GM18507 (cell line): ENCODE measurements around the gene WNT2B.

Experiments used
- DNase-seq: peaks from one replicate; pipeline ENCODE4 v3.0.0; 2011; ENCODE audit warnings: low read depth; ENCODE audit not compliant: insufficient read length; ENCODE audit errors: extremely low spot score
- FAIRE-seq: peaks from 2 replicates; lab custom pipeline; 2011; peaks lifted over from hg19 to GRCh38; lab: Jason Lieb, UNC

WNT2B gene

GRCh38 chr1:112522621-112523020 is 13.9 kb downstream of the WNT2B start:
- DNase-seq (no peak), FAIRE-seq (no peak)

GRCh38 chr1:112524251-112524650 is 15.5 kb downstream of the WNT2B start:
- FAIRE-seq (no peak), DNase-seq (no peak)

DNA sequence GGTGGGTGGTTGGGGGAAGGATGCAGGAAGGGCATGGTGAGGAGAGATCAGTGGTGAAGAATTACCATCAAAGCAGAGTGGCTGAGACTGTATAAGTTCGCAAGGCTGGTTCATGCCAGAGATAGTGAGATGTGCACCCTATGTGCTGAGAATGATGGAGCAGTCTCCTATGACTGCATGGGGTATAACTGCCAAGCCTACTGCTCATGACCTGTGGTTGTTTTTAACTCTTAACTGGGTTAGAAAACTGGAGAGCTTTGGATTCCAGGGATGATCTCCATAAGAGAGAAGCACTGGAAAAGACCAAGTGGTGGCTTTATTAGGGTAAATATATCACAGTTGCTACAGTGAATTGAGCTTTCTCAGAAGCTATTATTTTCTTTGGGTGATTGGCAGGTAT is 16.2 kb downstream of the WNT2B start:
- FAIRE-seq (no peak), DNase-seq (no peak)

GRCh38 chr1:112527266-112528010 is 18.7 kb downstream of the WNT2B start:
- FAIRE-seq: no peak
- no peak for DNase-seq

- no peak for DNase-seq
- FAIRE-seq: no peak
Measured at GRCh38 chr1:112528076-112528475, 19.3 kb downstream of the WNT2B start.

- DNase-seq (no peak), FAIRE-seq (no peak)
Measured at GRCh38 chr1:112529301-112529700, 20.5 kb downstream of the WNT2B start.

GRCh38 chr1:112530832-112531231 is 22.1 kb downstream of the WNT2B start:
- FAIRE-seq (no peak), DNase-seq (no peak)

DNA sequence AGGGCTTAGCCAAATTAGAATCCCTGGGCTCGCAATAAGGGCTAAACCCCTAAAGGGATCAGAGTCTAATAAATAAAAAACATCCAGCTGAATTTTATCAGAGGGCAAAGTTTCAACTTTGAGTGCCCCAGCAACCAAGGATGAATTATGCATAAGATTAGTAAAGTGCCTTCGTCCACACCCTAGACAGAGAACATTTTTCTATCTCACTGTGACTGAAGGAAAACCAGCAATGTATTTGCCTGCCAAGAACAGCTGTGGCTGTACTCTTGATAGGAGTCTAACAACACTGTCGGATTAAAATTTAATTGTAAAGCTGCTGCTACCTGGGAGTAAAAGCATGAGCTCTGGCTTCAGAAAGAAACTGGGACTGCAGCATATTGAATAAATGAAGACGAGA is 23.3 kb downstream of the WNT2B start:
- DNase-seq (no peak), FAIRE-seq (no peak)

- DNase-seq (no peak), FAIRE-seq (no peak)
Measured at GRCh38 chr1:112533029-112533428, 24.3 kb downstream of the WNT2B start.

- DNase-seq (no peak), FAIRE-seq (no peak)
Measured at GRCh38 chr1:112536561-112536960, 27.8 kb downstream of the WNT2B start.

GRCh38 chr1:112537456-112537855 is 28.7 kb downstream of the WNT2B start:
- no peak for FAIRE-seq
- no peak for DNase-seq

- FAIRE-seq: no peak
- no peak for DNase-seq
Measured at GRCh38 chr1:112538883-112539282, 30.1 kb downstream of the WNT2B start.

- DNase-seq (no peak), FAIRE-seq (no peak)
Measured at GRCh38 chr1:112540226-112540794, 31.5 kb downstream of the WNT2B start.

DNA sequence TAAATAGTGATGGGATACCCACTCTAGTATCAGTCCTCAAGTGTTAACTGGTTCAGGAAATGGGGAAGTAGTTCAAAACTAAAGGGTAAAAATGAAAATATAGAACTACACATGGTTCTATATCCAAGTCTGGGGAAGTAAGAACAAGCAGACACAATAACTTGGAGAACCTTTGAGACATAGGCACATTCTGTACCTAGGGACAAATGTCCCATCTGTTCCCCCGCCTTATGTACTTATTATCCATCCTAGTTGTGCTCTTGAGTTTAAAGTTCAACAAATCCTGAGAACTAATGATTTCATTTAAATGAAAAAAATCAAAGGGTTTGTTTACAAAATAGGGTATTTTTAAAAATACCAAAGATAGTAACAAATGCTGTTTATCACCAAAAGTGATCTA is 32.5 kb downstream of the WNT2B start:
- DNase-seq (no peak), FAIRE-seq (no peak)

DNA sequence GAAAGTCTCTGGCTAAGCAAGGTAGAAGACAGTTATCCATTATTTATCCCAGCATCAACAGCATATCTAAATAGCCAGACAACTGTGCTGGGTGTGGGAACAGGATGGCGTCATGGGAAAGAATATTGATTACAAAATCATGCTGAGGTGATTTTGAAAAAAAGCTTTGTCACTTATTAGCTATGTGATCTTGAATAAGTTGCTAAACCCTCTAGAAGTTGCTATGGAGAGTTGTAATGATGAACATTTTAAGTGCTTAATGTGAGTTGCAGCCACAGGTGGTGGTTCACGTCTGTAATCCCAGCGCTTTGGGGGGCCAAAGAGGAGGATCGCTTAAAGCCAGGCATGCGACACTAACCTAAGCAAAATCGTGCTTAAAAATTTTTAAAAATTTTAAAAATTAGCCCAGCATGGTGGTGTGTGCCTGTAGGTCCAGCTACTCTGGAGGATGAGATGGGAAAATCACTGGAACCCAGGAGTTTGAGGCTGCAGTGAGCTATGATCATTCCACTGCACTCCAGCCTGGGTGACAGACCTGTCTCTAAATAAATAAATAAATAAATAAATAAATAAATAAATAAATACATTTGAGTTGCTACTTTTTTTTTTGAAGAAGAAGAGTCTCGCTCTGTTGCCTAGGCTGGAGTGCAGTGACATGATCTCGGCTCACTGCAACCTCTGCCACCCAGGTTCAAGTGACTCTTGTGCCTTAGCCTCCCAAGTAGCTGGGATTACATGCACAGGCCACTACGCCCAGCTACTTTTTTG is 33.6 kb downstream of the WNT2B start:
- FAIRE-seq (no peak), DNase-seq (no peak)

GRCh38 chr1:112544011-112544688 is 35.4 kb downstream of the WNT2B start:
- no peak for DNase-seq
- no peak for FAIRE-seq

DNA sequence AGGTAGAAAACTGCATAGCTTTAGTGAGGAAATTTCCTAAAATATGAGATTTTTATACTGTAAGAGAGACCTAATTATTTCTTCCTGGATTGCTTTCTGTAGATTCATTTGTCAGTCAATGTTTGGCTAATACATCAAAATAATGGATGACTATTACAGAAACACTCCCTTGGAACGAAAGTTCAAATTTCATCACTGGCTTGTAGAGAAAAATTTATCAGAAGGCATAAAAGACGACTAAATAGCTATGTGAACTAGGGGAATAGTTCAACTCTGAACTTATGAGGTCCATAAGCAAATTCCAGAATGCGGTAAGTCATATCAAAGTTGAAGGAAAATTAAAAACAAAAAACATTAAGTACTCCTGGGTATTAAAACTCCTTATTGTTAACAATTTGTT is 36.0 kb downstream of the WNT2B start:
- no peak for DNase-seq
- FAIRE-seq: no peak

GRCh38 chr1:112546076-112546475 is 37.3 kb downstream of the WNT2B start:
- DNase-seq (no peak), FAIRE-seq (no peak)

DNA sequence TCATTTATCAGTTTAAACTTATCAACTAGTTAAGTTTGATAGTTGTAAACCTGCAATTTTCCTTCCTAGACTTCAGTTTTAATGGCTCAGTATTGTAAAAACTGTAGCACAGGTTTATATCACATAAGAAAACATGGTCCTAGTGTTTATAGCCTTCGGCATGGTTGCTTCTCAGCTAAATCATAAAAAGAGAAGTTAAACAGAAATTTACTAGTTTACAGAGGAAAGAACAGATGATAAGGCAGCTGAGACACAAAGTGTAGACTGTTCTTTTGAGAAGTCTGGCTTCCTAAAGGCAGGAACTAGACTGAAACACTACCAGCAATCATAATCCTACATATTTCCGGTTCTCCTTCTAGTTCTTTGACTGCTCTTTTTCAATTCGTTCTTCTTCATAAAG is 39.8 kb downstream of the WNT2B start:
- no peak for DNase-seq
- FAIRE-seq: no peak

DNA sequence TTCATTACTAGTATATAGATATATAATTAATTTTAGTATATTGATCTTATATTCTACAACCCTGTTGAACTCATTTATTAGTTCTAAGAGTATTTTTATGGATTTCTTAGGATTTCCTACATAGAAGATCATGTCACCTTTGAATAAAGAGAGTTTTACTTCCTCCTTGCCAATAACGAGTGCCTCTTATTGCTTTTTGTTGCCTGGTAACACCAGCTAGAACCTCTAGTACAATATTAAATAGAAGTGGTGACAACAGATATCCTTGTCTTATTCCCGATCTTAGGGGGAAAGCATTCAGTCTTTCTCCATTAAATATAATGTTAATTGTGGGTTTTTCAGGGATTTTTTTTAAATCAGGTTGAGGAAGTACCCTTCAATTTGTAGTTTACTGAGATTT is 40.8 kb downstream of the WNT2B start:
- no peak for FAIRE-seq
- DNase-seq: no peak
